NCI-H69 (cell line): ENCODE measurements around the gene ITM2B.

Source experiments
- DNase-seq: peaks from one replicate; lab custom pipeline; 2025; lab: John Stamatoyannopoulos, UW

The ITM2B gene

GRCh38 chr13:48260970-48261369, 28.0 kb downstream of the ITM2B start:
- no peak for DNase-seq

- DNase-seq, result no peak
These were observed 30.2 kb downstream of the ITM2B start for GRCh38 chr13:48263196-48263595.

GRCh38 chr13:48264058-48264457, 31.1 kb downstream of the ITM2B start:
- DNase-seq, result no peak

GRCh38 chr13:48265217-48265815, 32.3 kb downstream of the ITM2B start:
- DNase-seq, result no peak

- no peak for DNase-seq
These were observed 33.1 kb downstream of the ITM2B start for GRCh38 chr13:48266150-48266549.

- DNase-seq, result peak; percentile 22
These were observed 34.0 kb downstream of the ITM2B start for GRCh38 chr13:48266701-48267639.

- DNase-seq, result no peak
These were observed 35.0 kb downstream of the ITM2B start for GRCh38 chr13:48268019-48268418.

- DNase-seq, result no peak
These were observed 40.3 kb downstream of the ITM2B start for GRCh38 chr13:48273346-48273745.

GRCh38 chr13:48275507-48275906, 42.5 kb downstream of the ITM2B start:
- no peak for DNase-seq

GRCh38 chr13:48278806-48279205, 45.8 kb downstream of the ITM2B start:
- DNase-seq, result peak; percentile 43

GRCh38 chr13:48281556-48281955, 48.5 kb downstream of the ITM2B start:
- DNase-seq, result peak; percentile 3

GRCh38 chr13:48291730-48292129, 58.7 kb downstream of the ITM2B start:
- no peak for DNase-seq

- no peak for DNase-seq
These were observed 59.6 kb downstream of the ITM2B start for GRCh38 chr13:48292650-48293049.

GRCh38 chr13:48294653-48295052, 61.6 kb downstream of the ITM2B start:
- no peak for DNase-seq

GRCh38 chr13:48295271-48295670, 62.3 kb downstream of the ITM2B start:
- DNase-seq, result no peak

GRCh38 chr13:48296528-48296927, 63.5 kb downstream of the ITM2B start:
- DNase-seq, result no peak

- DNase-seq, result no peak
These were observed 64.3 kb downstream of the ITM2B start for GRCh38 chr13:48297131-48297786.

- DNase-seq, result no peak
These were observed 66.6 kb downstream of the ITM2B start for GRCh38 chr13:48299591-48299990.

- DNase-seq, result no peak
These were observed 69.9 kb downstream of the ITM2B start for GRCh38 chr13:48302871-48303358.

- peak; percentile 90 for DNase-seq
These were observed 70.5 kb downstream of the ITM2B start, which contains the start of gene RB1 for GRCh38 chr13:48303359-48304142. Gene RB1, plus strand, starts transcription at chr13:48303751. Its CDS starts 162 bp downstream, at chr13:48303913.

- peak; percentile 36 for DNase-seq
These were observed 71.3 kb downstream of the ITM2B start for GRCh38 chr13:48304143-48304876.
